ENCODE data around the gene SEPTIN1.

- TF ChIP-seq CTCF (IDR thresholded peaks at IDR 0.05 in 2 of 3, conservative IDR thresholded peaks at IDR 0.05 in 1 of 3; ENCODE audit: borderline replicate concordance in 1 of 3, insufficient read depth in 1 of 3, low read depth in 2 of 3, low read length in 2 of 3), result no peak
- peak; percentile 27; the same call in 1 of the 2 replicates for TF ChIP-seq POLR2AphosphoS5 (IDR thresholded peaks at IDR 0.05; ENCODE audit: low read depth, low read length)
- no peak for TF ChIP-seq CEBPB (IDR thresholded peaks at IDR 0.05; ENCODE audit: low read depth)
Observed at GRCh38 chr16:30355954-30356308, 26.4 kb downstream of the SEPTIN1 start.

All from HCT116 (cell line).